ENCODE measurements around the gene AFAP1.

DNA sequence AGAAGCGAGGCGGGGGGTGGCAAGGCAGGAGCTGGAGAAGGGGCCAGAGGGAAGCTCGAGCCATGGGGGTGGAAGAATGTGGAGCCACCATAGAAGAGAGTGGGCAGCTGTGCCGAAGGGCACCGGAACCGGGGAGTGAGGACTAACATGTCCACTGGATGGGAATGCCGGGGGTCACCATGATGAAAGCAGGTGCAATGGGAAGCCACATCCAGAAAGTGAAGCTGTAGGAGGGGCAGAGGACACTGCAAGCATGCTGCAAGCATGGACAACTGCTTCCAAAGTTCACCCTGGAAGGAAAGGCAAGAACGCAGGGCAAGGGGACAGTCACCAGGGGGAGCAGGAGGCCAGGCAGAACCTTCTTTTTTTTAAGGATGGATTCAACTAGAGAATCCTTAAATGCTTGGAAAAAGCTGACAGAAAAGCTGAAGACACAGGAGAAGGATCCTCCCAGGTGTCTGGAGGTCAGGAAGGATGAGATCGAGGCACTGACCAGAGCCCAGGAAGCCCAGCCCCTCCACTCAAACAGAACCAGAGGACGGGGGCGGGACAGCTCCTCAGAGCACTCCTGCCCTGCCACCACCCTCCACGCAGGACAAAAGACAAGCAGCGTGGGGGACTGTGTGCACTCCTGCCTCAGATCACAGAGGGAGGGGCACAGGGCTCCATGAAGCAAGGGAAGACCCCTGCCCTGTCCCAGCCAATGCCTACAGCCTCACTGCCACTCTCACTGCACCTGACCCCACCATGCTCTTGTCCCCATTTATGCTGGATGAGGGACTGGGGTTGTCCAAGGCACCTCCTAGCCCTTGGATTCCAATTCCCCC is 169.2 kb downstream of the AFAP1 start:
- TF ChIP-seq ZNF274 (IDR thresholded peaks at IDR 0.05; ENCODE audit: low read depth, low read length) (no peak), YY1 (IDR thresholded peaks at IDR 0.05; ENCODE audit: insufficient read depth, insufficient read length) (no peak), SUZ12 (IDR thresholded peaks at IDR 0.05; ENCODE audit: extremely low read depth, insufficient read depth, insufficient read length) (no peak)
